HepG2 (cell line): ENCODE measurements around the gene PEAK3. TPM values are rescaled to one million over a fixed set of nuclear protein-coding genes. Genes with fewer than 3 reads are reported as not detected.

Experiments used
- ETV5 ChIP-seq: IDR thresholded peaks from 2 replicates; pipeline ENCODE4 v1.6.1; 2018; ENCODE audit warnings: missing biosample characterization, missing genetic modification reagents, inconsistent platforms, borderline replicate concordance
- HDAC2 ChIP-seq: sonication (generic); formaldehyde crosslinking; IDR thresholded peaks from 2 replicates; pipeline ENCODE4 v1.4.0; 2020; ENCODE audit warnings: missing genetic modification reagents
- HDAC6 ChIP-seq: fragments of 200-600 bp; sonication (generic); IDR thresholded peaks from 2 replicates; pipeline ENCODE4 v1.7.0; 2017; ENCODE audit warnings: mild to moderate bottlenecking, antibody characterized with exemption, low read length, low read depth
- HMGXB4 ChIP-seq, 2 experiments: sonication (generic) in 1 of 2; formaldehyde crosslinking in 1 of 2; IDR thresholded peaks; 2 replicates each; pipeline versions ENCODE4 v1.4.0 to v1.6.1; 2018 to 2020; ENCODE audit warnings: missing genetic modification reagents in 2 of 2, borderline replicate concordance in 1 of 2, low read depth in 1 of 2, mild to moderate bottlenecking in 1 of 2, missing biosample characterization in 1 of 2
- MAF1 ChIP-seq: sonication (generic); formaldehyde crosslinking; IDR thresholded peaks from 2 replicates; pipeline ENCODE4 v1.5.0; 2020; ENCODE audit warnings: missing genetic modification reagents, borderline replicate concordance
- MXI1 ChIP-seq: IDR thresholded peaks from 3 replicates; pipeline ENCODE4 v1.6.1; 2012; ENCODE audit warnings: low read depth, low read length, inconsistent platforms, borderline replicate concordance
- NCOA5 ChIP-seq: sonication (generic); formaldehyde crosslinking; IDR thresholded peaks from 2 replicates; pipeline ENCODE4 v1.4.0; 2020; ENCODE audit warnings: missing genetic modification reagents
- NRL ChIP-seq: sonication (generic); formaldehyde crosslinking; IDR thresholded peaks from 2 replicates; pipeline ENCODE4 v1.5.0; 2020; ENCODE audit warnings: missing genetic modification reagents, mild to moderate bottlenecking, moderate library complexity, borderline replicate concordance
- RAD21 ChIP-seq: fragments of 450-650 bp; formaldehyde crosslinking; IDR thresholded peaks from 2 replicates; pipeline ENCODE4 v1.5.0; 2020; ENCODE audit warnings: mild to moderate bottlenecking
- RXRA ChIP-seq: sonication (generic); formaldehyde crosslinking; IDR thresholded peaks from 2 replicates; pipeline ENCODE4 v1.5.1; 2020; ENCODE audit warnings: missing genetic modification reagents
- SALL1 ChIP-seq: sonication (generic); formaldehyde crosslinking; IDR thresholded peaks from 2 replicates; pipeline ENCODE4 v1.8.0; 2022; ENCODE audit warnings: mild to moderate bottlenecking, missing genetic modification reagents
- SMC3 ChIP-seq: IDR thresholded peaks from 2 replicates; pipeline ENCODE4 v1.6.1; 2011; ENCODE audit warnings: low read length, improper control_type of control experiment
- THAP11 ChIP-seq: IDR thresholded peaks from 2 replicates; pipeline ENCODE4 v1.6.1; 2016; ENCODE audit warnings: missing biosample characterization, missing genetic modification reagents
- ZBTB7B ChIP-seq: sonication (generic); formaldehyde crosslinking; IDR thresholded peaks from 2 replicates; pipeline ENCODE4 v1.4.0; 2020; ENCODE audit warnings: missing genetic modification reagents
- ZFX ChIP-seq: sonication (generic); formaldehyde crosslinking; IDR thresholded peaks from 2 replicates; pipeline ENCODE4 v1.4.0; 2020; ENCODE audit warnings: mild to moderate bottlenecking, low read depth, missing genetic modification reagents, moderate library complexity
- ZNF101 ChIP-seq: sonication (generic); formaldehyde crosslinking; IDR thresholded peaks from 2 replicates; pipeline ENCODE4 v1.4.0; 2020; ENCODE audit warnings: mild to moderate bottlenecking, low read depth, missing genetic modification reagents, borderline replicate concordance
- ZNF331 ChIP-seq: sonication (generic); formaldehyde crosslinking; IDR thresholded peaks from 2 replicates; pipeline ENCODE4 v1.4.0; 2020; ENCODE audit warnings: missing genetic modification reagents
- ZNF33B ChIP-seq: sonication (generic); formaldehyde crosslinking; IDR thresholded peaks from 2 replicates; pipeline ENCODE4 v1.5.1; 2020; ENCODE audit warnings: mild to moderate bottlenecking, missing genetic modification reagents
- ZNF430 ChIP-seq: sonication (generic); formaldehyde crosslinking; IDR thresholded peaks from 2 replicates; pipeline ENCODE4 v1.9.0; 2021; ENCODE audit warnings: mild to moderate bottlenecking, missing genetic modification reagents
- ZNF614 ChIP-seq: IDR thresholded peaks from 2 replicates; pipeline ENCODE4 v1.6.1; 2018; ENCODE audit warnings: missing biosample characterization, missing genetic modification reagents, inconsistent platforms, borderline replicate concordance
- ZNF766 ChIP-seq: sonication (generic); formaldehyde crosslinking; IDR thresholded peaks from 2 replicates; pipeline ENCODE4 v1.5.0; 2020; ENCODE audit warnings: missing genetic modification reagents, borderline replicate concordance
- ZNF83 ChIP-seq: sonication (generic); formaldehyde crosslinking; IDR thresholded peaks from 2 replicates; pipeline ENCODE4 v1.4.0; 2020; ENCODE audit warnings: missing genetic modification reagents, mild to moderate bottlenecking, borderline replicate concordance
- ZSCAN30 ChIP-seq: sonication (generic); formaldehyde crosslinking; IDR thresholded peaks from 2 replicates; pipeline ENCODE4 v1.5.0; 2020; ENCODE audit warnings: mild to moderate bottlenecking, missing genetic modification reagents
- ZSCAN9 ChIP-seq: IDR thresholded peaks from 2 replicates; pipeline ENCODE4 v1.6.1; 2016; ENCODE audit warnings: borderline replicate concordance
- polyA plus RNA-seq, 8 experiments: library from polyadenylated mRNA; depleted of rRNA in 3 of 8; stranded (reverse) in 7 of 8; unstranded in 1 of 8; fragments of >200 nt; fragmentation: Illumina TruSeq in 4 of 8; extraction: Trizol in 4 of 8; gene quantifications; 2 replicates each; pipeline versions ENCODE4 v1.2.1 to v1.2.3, GENCODE V29; 2011 to 2016; ENCODE audit warnings: low read depth in 4 of 8, missing spikeins in 1 of 8, mixed read lengths in 1 of 8; ENCODE audit not compliant: insufficient read depth in 1 of 8
- total RNA-seq, 5 experiments: library from RNA; depleted of rRNA; stranded (reverse); fragments of >200 nt; fragmentation: Illumina TruSeq; extraction: Trizol; gene quantifications; 2 replicates each; pipeline ENCODE4 v1.2.3, GENCODE V29; 2016; ENCODE audit warnings: low read depth in 1 of 5

PEAK3 gene
- total and polyA plus RNA-seq, 2 of the 13 experiments (the other 11 are each of a cell fraction or from before 2014, with no cell fraction given): not detected

GRCh38 chr19:2254064-2254872 lies 27.7 kb downstream of the PEAK3 start (continued):
- no peak for TF ChIP-seq NCOA5
- TF ChIP-seq HMGXB4 (CRISPR knock-in tag; IDR thresholded peaks at IDR 0.05; ENCODE audit: borderline replicate concordance in 1 of 2, low read depth in 1 of 2): peak; percentile 40 to 74; a peak in 3 of 4 replicates
- TF ChIP-seq ZNF430: no peak
- peak; percentile 53; the same call in 1 of the 2 replicates for TF ChIP-seq ZNF614 (CRISPR knock-in tag)
- TF ChIP-seq ZSCAN30 (CRISPR knock-in tag): no peak
- 0 out of 2 replicates have a peak, but pooled peaks have one; percentile 42 for TF ChIP-seq RXRA (CRISPR knock-in tag)
- peak; percentile 26; the same call in 1 of the 2 replicates for TF ChIP-seq ZNF331 (CRISPR knock-in tag)
- TF ChIP-seq HDAC2: peak; percentile 45; the same call in 1 of the 2 replicates
- 0 out of 2 replicates have a peak, but pooled peaks have one; percentile 35 for TF ChIP-seq ZSCAN9 (CRISPR knock-in tag)
- peak; percentile 67 for TF ChIP-seq ZFX (CRISPR knock-in tag)
- peak; percentile 57; the same call in 1 of the 2 replicates for TF ChIP-seq ZNF83 (CRISPR knock-in tag)
- 0 out of 2 replicates have a peak, but pooled peaks have one; percentile 16 for TF ChIP-seq THAP11
- 0 out of 2 replicates have a peak, but pooled peaks have one; percentile 16 for TF ChIP-seq NRL
- TF ChIP-seq SALL1 (CRISPR knock-in tag): 0 out of 2 replicates have a peak, but pooled peaks have one; percentile 11
- no peak for TF ChIP-seq ZNF33B (CRISPR knock-in tag)
- no peak for TF ChIP-seq ZNF101
- peak; percentile 55; the same call in 1 of the 2 replicates for TF ChIP-seq ZBTB7B (CRISPR knock-in tag)
- TF ChIP-seq ETV5 (CRISPR knock-in tag): no peak
- TF ChIP-seq MAF1 (CRISPR knock-in tag): no peak
- peak; percentile 51 for TF ChIP-seq SMC3
- peak; percentile 43; the same call in 1 of the 2 replicates for TF ChIP-seq RAD21 (CRISPR knock-in tag)
- TF ChIP-seq MXI1: peak; percentile 61; the same call in 1 of the 3 replicates
- TF ChIP-seq HDAC6: no peak
- 0 out of 2 replicates have a peak, but pooled peaks have one; percentile 43 for TF ChIP-seq ZNF766 (CRISPR knock-in tag)
